ENCODE results near the gene MFSD12. TPM values are rescaled to one million over a fixed set of nuclear protein-coding genes. Genes with fewer than 3 reads are reported as not detected.

The MFSD12 gene
- total RNA-seq, 4 donors from 2014 or later, result 28.5 to 56.1 (median 34.1) TPM

DNA sequence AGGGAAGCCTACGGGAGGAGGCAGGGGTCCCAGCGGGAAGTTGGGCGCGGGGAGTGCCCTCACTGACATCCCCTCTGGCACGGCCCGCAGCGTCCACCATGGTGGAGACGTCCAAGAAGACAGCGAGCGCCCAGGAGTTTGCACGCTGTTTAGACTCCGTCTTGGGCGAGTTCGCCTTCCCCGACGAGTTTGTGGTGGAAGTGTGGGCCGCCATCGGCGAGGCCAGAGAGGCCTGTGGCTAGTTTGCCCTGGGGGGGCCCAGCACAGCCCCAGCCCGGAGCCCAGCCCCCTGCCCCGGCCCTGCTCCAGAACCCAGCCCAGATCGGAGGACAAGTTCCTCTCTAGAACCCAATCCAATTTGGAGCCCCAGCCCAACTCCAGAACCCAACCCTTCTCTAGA is 32.6 kb upstream of the MFSD12 start:
- TF ChIP-seq, protein P1, sequence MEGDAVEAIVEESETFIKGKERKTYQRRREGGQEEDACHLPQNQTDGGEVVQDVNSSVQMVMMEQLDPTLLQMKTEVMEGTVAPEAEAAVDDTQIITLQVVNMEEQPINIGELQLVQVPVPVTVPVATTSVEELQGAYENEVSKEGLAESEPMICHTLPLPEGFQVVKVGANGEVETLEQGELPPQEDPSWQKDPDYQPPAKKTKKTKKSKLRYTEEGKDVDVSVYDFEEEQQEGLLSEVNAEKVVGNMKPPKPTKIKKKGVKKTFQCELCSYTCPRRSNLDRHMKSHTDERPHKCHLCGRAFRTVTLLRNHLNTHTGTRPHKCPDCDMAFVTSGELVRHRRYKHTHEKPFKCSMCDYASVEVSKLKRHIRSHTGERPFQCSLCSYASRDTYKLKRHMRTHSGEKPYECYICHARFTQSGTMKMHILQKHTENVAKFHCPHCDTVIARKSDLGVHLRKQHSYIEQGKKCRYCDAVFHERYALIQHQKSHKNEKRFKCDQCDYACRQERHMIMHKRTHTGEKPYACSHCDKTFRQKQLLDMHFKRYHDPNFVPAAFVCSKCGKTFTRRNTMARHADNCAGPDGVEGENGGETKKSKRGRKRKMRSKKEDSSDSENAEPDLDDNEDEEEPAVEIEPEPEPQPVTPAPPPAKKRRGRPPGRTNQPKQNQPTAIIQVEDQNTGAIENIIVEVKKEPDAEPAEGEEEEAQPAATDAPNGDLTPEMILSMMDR (IDR thresholded peaks at IDR 0.05; ENCODE audit: low read depth), result no peak

DNA sequence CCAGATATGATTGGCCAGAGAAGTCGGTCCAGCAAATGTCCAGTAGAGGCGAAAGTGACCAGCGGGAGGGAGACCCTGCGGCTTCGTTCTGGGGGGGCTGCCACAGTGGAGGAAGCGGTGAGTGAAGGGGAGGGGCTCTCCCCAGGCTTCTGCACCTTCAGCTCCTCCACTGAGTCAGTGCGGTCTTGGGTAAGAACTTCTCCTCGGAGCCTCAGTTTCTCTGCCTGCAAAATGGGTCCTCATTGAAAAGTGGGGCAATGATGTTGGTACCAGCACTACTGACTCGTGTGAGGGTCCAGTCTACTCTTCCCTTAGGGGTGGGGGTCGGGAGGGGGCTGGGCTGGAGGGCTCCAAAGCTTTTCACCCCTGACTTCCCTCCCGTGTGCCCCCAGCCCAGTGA is 32.1 kb upstream of the MFSD12 start:
- TF ChIP-seq, protein P1 (IDR thresholded peaks at IDR 0.05; ENCODE audit: low read depth), result no peak

DNA sequence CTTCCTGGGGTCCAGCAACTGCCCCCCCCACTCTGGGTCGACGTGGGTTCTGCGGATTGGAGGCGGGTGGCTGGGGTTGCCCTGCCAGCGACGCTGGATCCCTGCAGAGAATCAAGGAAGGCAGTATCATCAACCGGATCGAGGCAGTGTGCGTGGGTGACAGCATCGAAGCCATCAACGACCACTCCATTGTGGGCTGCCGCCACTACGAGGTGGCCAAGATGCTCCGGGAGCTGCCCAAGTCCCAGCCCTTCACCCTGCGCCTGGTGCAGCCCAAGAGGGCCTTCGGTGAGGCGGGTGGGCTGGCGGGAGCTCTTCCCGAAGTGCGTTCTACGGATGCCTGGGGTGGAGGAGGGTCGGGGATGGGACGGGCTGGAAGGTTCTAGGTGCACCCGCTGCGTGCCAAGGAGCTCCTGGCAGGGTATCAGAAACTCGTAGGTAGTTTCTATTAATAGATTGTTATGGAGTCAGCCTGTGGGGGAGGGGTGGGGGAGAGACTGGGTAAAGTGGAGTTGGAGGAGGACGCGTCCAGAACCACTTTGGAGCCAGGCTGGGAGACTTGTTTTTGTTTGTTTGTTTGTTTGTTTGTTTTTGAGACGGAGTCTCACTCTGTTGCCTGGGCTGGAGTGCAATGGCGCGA is 29.4 kb upstream of the MFSD12 start:
- TF ChIP-seq, protein P1 (IDR thresholded peaks at IDR 0.05; ENCODE audit: low read depth), result no peak

DNA sequence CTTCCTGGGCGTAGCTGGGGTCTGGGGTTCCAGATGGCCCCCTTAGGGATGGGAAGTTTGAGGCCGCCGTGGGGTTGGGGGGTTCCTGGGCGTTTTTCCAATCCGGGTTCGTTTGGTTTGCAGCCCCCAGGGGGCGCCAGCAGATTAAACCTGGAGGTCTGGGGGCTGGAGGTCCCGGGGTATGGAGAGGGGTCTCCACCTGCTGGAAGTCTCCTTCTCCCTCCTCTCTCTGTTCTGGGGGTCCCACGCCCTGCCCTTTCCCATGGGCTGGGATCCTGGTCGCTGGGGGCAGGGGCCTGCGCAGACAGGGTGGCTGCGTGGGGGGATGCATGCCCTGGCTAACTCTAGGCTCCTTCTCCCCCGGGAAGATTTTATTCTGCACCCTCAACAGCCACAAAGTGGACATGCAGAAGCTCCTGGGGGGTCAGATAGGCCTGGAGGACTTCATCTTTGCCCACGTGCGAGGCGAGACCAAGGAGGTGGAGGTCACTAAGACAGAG is 28.8 kb upstream of the MFSD12 start:
- TF ChIP-seq, protein P1 (IDR thresholded peaks at IDR 0.05; ENCODE audit: low read depth), result no peak

DNA sequence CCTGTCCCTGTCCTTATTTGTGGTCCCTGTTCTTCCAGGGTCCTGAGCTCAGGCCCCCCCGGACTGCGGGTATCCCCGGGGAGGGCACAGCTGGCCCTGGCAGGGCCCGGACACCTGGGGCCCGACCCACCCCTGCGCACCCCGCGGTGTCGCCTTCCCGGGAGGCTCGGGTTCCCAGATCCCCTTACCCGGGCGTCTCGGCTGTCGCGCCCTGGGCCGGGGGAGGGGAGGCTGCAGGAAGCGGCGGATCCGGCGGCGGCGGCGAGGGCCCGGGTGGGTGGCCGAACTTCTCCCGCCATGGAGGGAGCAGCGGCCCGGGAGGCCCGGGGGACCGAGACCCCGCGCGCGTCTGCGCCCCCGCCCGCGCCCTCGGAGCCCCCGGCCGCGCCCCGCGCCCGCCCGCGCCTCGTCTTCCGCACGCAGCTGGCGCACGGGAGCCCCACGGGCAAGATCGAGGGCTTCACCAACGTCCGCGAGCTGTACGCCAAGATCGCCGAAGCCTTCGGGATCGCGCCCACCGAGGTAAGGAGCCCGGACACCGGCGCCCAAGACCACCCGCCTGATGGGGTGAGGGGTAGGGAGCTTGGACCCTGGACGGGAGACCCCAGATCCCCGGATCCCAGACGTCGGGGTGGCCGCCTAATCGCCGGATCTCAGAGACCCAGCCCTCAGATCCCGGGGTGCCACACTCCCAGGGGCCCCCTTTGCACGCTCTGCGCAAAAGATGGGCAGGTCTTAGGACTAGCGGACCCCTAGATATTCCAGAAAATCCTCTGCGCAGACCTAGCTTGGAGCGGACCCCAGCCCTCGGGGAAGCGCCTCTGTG is 28.1 kb upstream of the MFSD12 start, which contains the start of gene GIPC3:
Gene GIPC3, plus strand, starts transcription at position 178 of the 826 bp plus-strand sequence. Its CDS starts 120 bp downstream, at position 298.
- TF ChIP-seq, protein P1 (IDR thresholded peaks at IDR 0.05; ENCODE audit: low read depth), result no peak

DNA sequence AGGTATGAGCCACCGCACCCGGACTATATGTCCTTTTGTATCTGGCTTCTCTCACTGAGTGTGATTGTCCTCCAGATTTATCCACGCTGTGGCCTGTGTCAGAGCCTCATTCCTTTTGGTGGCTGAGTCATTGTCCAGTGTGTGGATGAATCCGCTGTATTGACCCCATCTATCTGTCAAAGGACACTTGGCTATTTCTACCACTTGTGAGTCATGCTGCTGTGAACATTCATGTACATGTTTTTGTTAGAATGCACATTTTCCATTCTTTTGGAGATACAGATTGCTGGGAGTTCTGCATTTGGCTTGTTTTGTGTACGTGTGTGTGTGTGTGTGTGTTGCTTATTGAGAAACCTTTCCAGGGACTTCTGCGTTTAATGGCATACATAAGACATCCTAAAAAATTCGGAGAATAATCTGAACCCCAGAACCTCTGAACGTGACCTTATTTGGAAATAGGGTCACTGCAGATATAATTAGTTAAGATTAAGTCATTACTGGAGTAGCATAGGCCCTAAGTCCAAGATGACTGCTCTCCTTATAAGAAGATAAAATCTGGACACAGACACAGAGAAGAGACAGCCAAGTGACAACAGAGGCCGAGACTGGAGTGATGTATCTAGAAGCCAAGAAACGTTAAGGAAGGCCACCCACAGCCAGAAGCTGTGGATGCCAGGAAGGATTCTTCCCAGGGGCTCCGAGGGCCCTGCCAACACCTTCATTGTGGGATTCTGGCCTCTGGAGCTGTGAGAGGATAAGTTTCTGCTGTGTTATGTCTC is 23.0 kb upstream of the MFSD12 start:
- TF ChIP-seq, protein P1 (IDR thresholded peaks at IDR 0.05; ENCODE audit: low read depth), result no peak
